OCI-LY7 (cell line): ENCODE data around the gene TMEM139. TPM values are rescaled to one million over a fixed set of nuclear protein-coding genes. Genes with fewer than 3 reads are reported as not detected.

Source experiments
- BruUV-seq: library from RNA; stranded (reverse); fragments of 400-500 nt; replicated peaks from 2 replicates; lab custom pipeline; 2021; lab: Mats Ljungman, UMichigan
- CTCF ChIA-PET: fragments of 300-600 bp; sonication (Branson Sonifier 250); formaldehyde crosslinking; loops from one replicate; lab custom pipeline; 2022; ENCODE audit warnings: antibody characterized with exemption; ENCODE audit not compliant: unreplicated experiment; lab: Charles Lee
- POLR2A ChIA-PET: fragments of 300-600 bp; sonication (Branson Sonifier 250); formaldehyde crosslinking; loops from one replicate; lab custom pipeline; 2022; ENCODE audit warnings: antibody characterized with exemption; lab: Charles Lee
- DNase-seq: peaks from one replicate; pipeline ENCODE4 v3.0.0-alpha.2; 2015; ENCODE audit warnings: low spot score
- H2AFZ ChIP-seq: fragments of 200-600 bp; sonication (generic), shearing (Covaris generic); 2 replicates; pipeline ENCODE4 v1.6.1; 2014; ENCODE audit warnings: mild to moderate bottlenecking, antibody characterized with exemption, low read length, moderate library complexity
- H3K27ac ChIP-seq: fragments of 200-600 bp; sonication (generic); 2 replicates; pipeline ENCODE4 v1.5.1; 2014; ENCODE audit warnings: mixed run types, low read depth, mild to moderate bottlenecking, moderate library complexity, low read length, inconsistent platforms; ENCODE audit not compliant: poor library complexity, severe bottlenecking
- H3K36me3 ChIP-seq: fragments of 200-600 bp; sonication (generic); 2 replicates; pipeline ENCODE4 v1.6.1; 2014; ENCODE audit warnings: mild to moderate bottlenecking, antibody characterized with exemption, low read length, moderate library complexity, mixed read lengths; ENCODE audit not compliant: insufficient read depth
- H3K4me1 ChIP-seq: fragments of 200-600 bp; sonication (generic); 2 replicates; pipeline ENCODE4 v1.5.1; 2014; ENCODE audit warnings: mild to moderate bottlenecking, low read length; ENCODE audit not compliant: insufficient read depth, poor library complexity, severe bottlenecking
- H3K4me2 ChIP-seq: fragments of 200-600 bp; sonication (generic); 2 replicates; pipeline ENCODE4 v1.6.1; 2014; ENCODE audit warnings: mild to moderate bottlenecking, low read length
- H3K4me3 ChIP-seq: fragments of 200-600 bp; sonication (generic); 2 replicates; pipeline ENCODE4 v1.5.1; 2014; ENCODE audit warnings: mild to moderate bottlenecking, low read depth, low read length; ENCODE audit not compliant: poor library complexity, severe bottlenecking
- H3K79me2 ChIP-seq: fragments of 200-600 bp; sonication (generic); 2 replicates; pipeline ENCODE4 v1.6.1; 2016; ENCODE audit warnings: low read depth, mild to moderate bottlenecking, low read length, moderate library complexity, mixed read lengths; ENCODE audit not compliant: insufficient read depth
- H3K9me2 ChIP-seq: fragments of 200-600 bp; sonication (generic); 2 replicates; pipeline ENCODE4 v1.6.1; 2016; ENCODE audit warnings: mild to moderate bottlenecking, low read length, mixed read lengths; ENCODE audit not compliant: insufficient read depth
- H3K9me3 ChIP-seq: fragments of 200-600 bp; sonication (generic); 2 replicates; pipeline ENCODE4 v1.6.1; 2014; ENCODE audit warnings: mild to moderate bottlenecking, mixed run types, low read length, mixed read lengths
- H4K20me1 ChIP-seq: fragments of 200-600 bp; sonication (generic); 2 replicates; pipeline ENCODE4 v1.6.1; 2014; ENCODE audit warnings: mild to moderate bottlenecking, antibody characterized with exemption, low read length, moderate library complexity, mixed read lengths; ENCODE audit not compliant: insufficient read depth
- CTCF ChIP-seq: fragments of 200-600 bp; sonication (generic); conservative IDR thresholded peaks from 2 replicates; pipeline ENCODE4 v1.5.1; 2014; ENCODE audit warnings: mild to moderate bottlenecking, antibody characterized with exemption, low read length, moderate library complexity, mixed read lengths
- EZH2phosphoT487 ChIP-seq: fragments of 200-600 bp; sonication (generic); IDR thresholded peaks from 2 replicates; pipeline ENCODE4 v1.6.1; 2018; ENCODE audit warnings: low read depth, borderline replicate concordance, mild to moderate bottlenecking, mixed run types, antibody characterized with exemption, low read length, moderate library complexity, mixed read lengths
- intact Hi-C: fragments of 100-400 bp; cut with micrococcal nuclease; formaldehyde crosslinking; loops from one replicate; pipeline ENCODE4 v1.10.0; 2022; ENCODE audit not compliant: unreplicated experiment
- total RNA-seq, 2 experiments: library from RNA; depleted of rRNA in 1 of 2; stranded (reverse); fragments of >200 nt in 1 of 2; shearing (Covaris generic) in 1 of 2; gene quantifications; 2 replicates each; pipeline ENCODE4 v1.2.3, GENCODE V29; 2014 to 2022

TMEM139 gene
- total RNA-seq, 2 experiments from 2014 or later = 0.46 TPM; not detected in 1

- Histone ChIP-seq H3K36me3 (peaks cover 30% of the 10 kb centered on the region), H3K9me2 (no peaks in the 10 kb centered on the region), H2AFZ (no peak overlapping the region), H3K4me3 (no peak overlapping the region), H3K4me1 (peaks cover 39% of the 10 kb centered on the region), H3K79me2 (peaks cover 32% of the 10 kb centered on the region), H3K9me3 (0 out of 2 replicates have a peak, but pooled peaks cover 5% of the 10 kb centered on the region), H3K27ac (no peak overlapping the region), H3K4me2 (no peak overlapping the region), H4K20me1 (peaks cover 6% of the 10 kb centered on the region; the same call in 1 of the 2 replicates)
- no peak for DNase-seq
- TF ChIP-seq CTCF = no peak
- TF ChIP-seq EZH2phosphoT487 = no peak
- POLR2A ChIA-PET = no interaction called here
- intact Hi-C loops = loop anchor here (5.0 kb wide), 2 partner anchors 479 to 1549 kb away; partner anchors contain the start of gene SSBP1
- CTCF ChIA-PET = no interaction called here
- BruUV-seq = no TSS peak
Observed at GRCh38 chr7:143286522-143286890, 1.7 kb downstream of the TMEM139 start.

- peaks cover 39% of the 10 kb centered on the region for H3K4me1 ChIP-seq
- TSS peak; percentile 87 for BruUV-seq
- H3K27ac ChIP-seq = peak overlapping the region; percentile 28
- intact Hi-C loops = loop anchor here (5.0 kb wide), 2 partner anchors 480 to 1550 kb away; partner anchors contain the start of gene SSBP1
- ChIA-PET POLR2A (interaction anchor here (0.7 to 1.5 kb wide), 7 partner anchors 10 to 83 kb away, joined by 3 to 7 read pairs (median 6); partner anchors contain the start of gene GSTK1), CTCF (no interaction called here)
- H3K79me2 ChIP-seq = peaks cover 33% of the 10 kb centered on the region
- H2AFZ ChIP-seq = peak overlapping the region; percentile 93; the same call in 1 of the 2 replicates
- H3K4me2 ChIP-seq = peak overlapping the region; percentile 56
- DNase-seq = peak; percentile 7
- no peaks in the 10 kb centered on the region for H3K9me2 ChIP-seq
- peaks cover 39% of the 10 kb centered on the region for H3K36me3 ChIP-seq
- 0 out of 2 replicates have a peak, but pooled peaks cover 5% of the 10 kb centered on the region for H3K9me3 ChIP-seq
- TF ChIP-seq EZH2phosphoT487 (no peak), CTCF (no peak)
- H4K20me1 ChIP-seq = peaks cover 6% of the 10 kb centered on the region; the same call in 1 of the 2 replicates
- peak overlapping the region; percentile 17 for H3K4me3 ChIP-seq
Observed at GRCh38 chr7:143287339-143287934, 2.7 kb downstream of the TMEM139 start.
